Measurements from ENCODE around the gene TFB2M.

The TFB2M gene

GRCh38 chr1:246583056-246583440 is 17.0 kb upstream of the TFB2M start:
- TF ChIP-seq TAF1 (IDR thresholded peaks at IDR 0.05; ENCODE audit: borderline replicate concordance, insufficient read depth, low read length), result no peak
- no peak for TF ChIP-seq REST (IDR thresholded peaks at IDR 0.05; ENCODE audit: insufficient read depth in 1 of 2, low read depth in 2 of 2, low read length in 2 of 2)

- TF ChIP-seq POLR2AphosphoS5 (IDR thresholded peaks at IDR 0.05; ENCODE audit: low read depth, low read length) (no peak), SIN3A (IDR thresholded peaks at IDR 0.05; ENCODE audit: borderline replicate concordance, insufficient read depth, low read length) (no peak), TAF1 (IDR thresholded peaks at IDR 0.05; ENCODE audit: borderline replicate concordance, insufficient read depth, low read length) (no peak), REST (IDR thresholded peaks at IDR 0.05; ENCODE audit: insufficient read depth in 1 of 2, low read depth in 2 of 2, low read length in 2 of 2) (no peak), FOXP2 (optimal IDR thresholded peaks at IDR 0.05; ENCODE audit: borderline replicate concordance, extremely low read depth, extremely low read length, insufficient read depth) (no peak)
Measured at GRCh38 chr1:246582301-246583055, 16.4 kb upstream of the TFB2M start.

GRCh38 chr1:246580497-246581370 is 14.7 kb upstream of the TFB2M start:
- no peak for TF ChIP-seq POLR2AphosphoS5 (IDR thresholded peaks at IDR 0.05; ENCODE audit: low read depth, low read length)
- TF ChIP-seq FOXP2 (optimal IDR thresholded peaks at IDR 0.05; ENCODE audit: borderline replicate concordance, extremely low read depth, extremely low read length, insufficient read depth), result no peak
- no peak for TF ChIP-seq SIN3A (IDR thresholded peaks at IDR 0.05; ENCODE audit: borderline replicate concordance, insufficient read depth, low read length)
- no peak for TF ChIP-seq TAF1 (IDR thresholded peaks at IDR 0.05; ENCODE audit: borderline replicate concordance, insufficient read depth, low read length)
- TF ChIP-seq REST (IDR thresholded peaks at IDR 0.05; ENCODE audit: insufficient read depth in 1 of 2, low read depth in 2 of 2, low read length in 2 of 2), result no peak

GRCh38 chr1:246579818-246580217 is 13.8 kb upstream of the TFB2M start:
- TF ChIP-seq SIN3A (IDR thresholded peaks at IDR 0.05; ENCODE audit: borderline replicate concordance, insufficient read depth, low read length), result no peak
- TF ChIP-seq TAF1 (IDR thresholded peaks at IDR 0.05; ENCODE audit: borderline replicate concordance, insufficient read depth, low read length), result no peak
- TF ChIP-seq FOXP2 (optimal IDR thresholded peaks at IDR 0.05; ENCODE audit: borderline replicate concordance, extremely low read depth, extremely low read length, insufficient read depth), result no peak
- TF ChIP-seq POLR2AphosphoS5 (IDR thresholded peaks at IDR 0.05; ENCODE audit: low read depth, low read length), result no peak
- no peak for TF ChIP-seq REST (IDR thresholded peaks at IDR 0.05; ENCODE audit: insufficient read depth in 1 of 2, low read depth in 2 of 2, low read length in 2 of 2)

All from PFSK-1 (cell line).